Colon (tissue), 2 donors: ENCODE results near the gene ZNF862.
"Not testable (repeated sequence)": the region's sequence is repeated elsewhere in the genome, so short reads cannot be mapped to it uniquely, and the experiment has no call there.

ENCODE experiments used
- FAIRE-seq: peaks from 2 replicates; lab custom pipeline; 2012; peaks lifted over from hg19 to GRCh38; lab: Jason Lieb, UNC
- donor health status: control.
- donor health status: control.

The ZNF862 gene

GRCh38 chr7:149881328-149882247 lies 43.4 kb downstream of the ZNF862 start:
- FAIRE-seq, result no peak

GRCh38 chr7:149882248-149883047 lies 44.3 kb downstream of the ZNF862 start:
- no peak for FAIRE-seq

- FAIRE-seq, result no peak
Measured at GRCh38 chr7:149883048-149883438, 44.9 kb downstream of the ZNF862 start.

- FAIRE-seq, result no peak
Measured at GRCh38 chr7:149883452-149883861, 45.3 kb downstream of the ZNF862 start.

GRCh38 chr7:149884016-149884415 lies 45.8 kb downstream of the ZNF862 start:
- no peak for FAIRE-seq

GRCh38 chr7:149884541-149884940 lies 46.4 kb downstream of the ZNF862 start:
- no peak for FAIRE-seq

GRCh38 chr7:149885191-149886017 lies 47.2 kb downstream of the ZNF862 start:
- FAIRE-seq, result no peak

GRCh38 chr7:149886018-149886415 lies 47.8 kb downstream of the ZNF862 start:
- FAIRE-seq, result no peak

- no peak for FAIRE-seq
Measured at GRCh38 chr7:149887311-149887710, 49.1 kb downstream of the ZNF862 start.

GRCh38 chr7:149890715-149891114 lies 52.5 kb downstream of the ZNF862 start:
- not testable (repeated sequence) for FAIRE-seq

- not testable (repeated sequence) for FAIRE-seq
Measured at GRCh38 chr7:149894957-149895356, 56.8 kb downstream of the ZNF862 start.

- not testable (repeated sequence) for FAIRE-seq
Measured at GRCh38 chr7:149907776-149908376, 69.7 kb downstream of the ZNF862 start.

GRCh38 chr7:149910219-149910618 lies 72.0 kb downstream of the ZNF862 start:
- FAIRE-seq, result not testable (repeated sequence)

GRCh38 chr7:149912126-149912525 lies 74.0 kb downstream of the ZNF862 start:
- FAIRE-seq, result not testable (repeated sequence)
